ENCODE measurements around the gene AHDC1.

AHDC1 gene

GRCh38 chr1:27650171-27650538 lies 46.2 kb upstream of the AHDC1 start:
- Histone ChIP-seq H2AFZ (ENCODE audit: low read depth) (0 out of 2 replicates have a peak overlapping the region, but pooled peaks have one; percentile 18), H3K27ac (no peak overlapping the region), H3K36me3 (ENCODE audit: insufficient read depth) (no peaks in the 10 kb centered on the region), H3K4me3 (IDR thresholded peaks at IDR 0.05; ENCODE audit: insufficient read depth, low read depth, low read length) (no peak overlapping the region), H3K4me2 (no peak overlapping the region), H3K27me3 (ENCODE audit: insufficient read depth, low read depth) (no peaks in the 10 kb centered on the region), H4K20me1 (ENCODE audit: insufficient read depth) (no peaks in the 10 kb centered on the region), H3K9ac (no peak overlapping the region), H3K4me1 (ENCODE audit: low read depth, poor library complexity, severe bottlenecking) (peaks cover 13% of the 10 kb centered on the region), H3K79me2 (ENCODE audit: insufficient read depth, low read depth) (no peaks in the 10 kb centered on the region)
- TF ChIP-seq CTCF (conservative IDR thresholded peaks at IDR 0.05; ENCODE audit: low read depth, low read length), result no peak

- no peak overlapping the region for H3K4me2 ChIP-seq
- no peak overlapping the region for H2AFZ ChIP-seq (ENCODE audit: low read depth)
- H3K9ac ChIP-seq, result no peak overlapping the region
- H4K20me1 ChIP-seq (ENCODE audit: insufficient read depth), result no peaks in the 10 kb centered on the region
- TF ChIP-seq CTCF (conservative IDR thresholded peaks at IDR 0.05; ENCODE audit: low read depth, low read length), result no peak
- no peaks in the 10 kb centered on the region for H3K79me2 ChIP-seq (ENCODE audit: insufficient read depth, low read depth)
- H3K4me1 ChIP-seq (ENCODE audit: low read depth, poor library complexity, severe bottlenecking), result peaks cover 13% of the 10 kb centered on the region
- no peak overlapping the region for H3K4me3 ChIP-seq (IDR thresholded peaks at IDR 0.05; ENCODE audit: insufficient read depth, low read depth, low read length)
- no peaks in the 10 kb centered on the region for H3K27me3 ChIP-seq (ENCODE audit: insufficient read depth, low read depth)
- H3K27ac ChIP-seq, result no peak overlapping the region
- H3K36me3 ChIP-seq (ENCODE audit: insufficient read depth), result no peaks in the 10 kb centered on the region
Observed at GRCh38 chr1:27649306-27649635, 45.3 kb upstream of the AHDC1 start.

- Histone ChIP-seq H3K4me2 (no peak overlapping the region), H3K27ac (no peak overlapping the region), H3K4me3 (IDR thresholded peaks at IDR 0.05; ENCODE audit: insufficient read depth, low read depth, low read length) (no peak overlapping the region), H3K27me3 (ENCODE audit: insufficient read depth, low read depth) (no peaks in the 10 kb centered on the region), H4K20me1 (ENCODE audit: insufficient read depth) (no peaks in the 10 kb centered on the region), H3K79me2 (ENCODE audit: insufficient read depth, low read depth) (no peaks in the 10 kb centered on the region), H3K36me3 (ENCODE audit: insufficient read depth) (no peaks in the 10 kb centered on the region), H2AFZ (ENCODE audit: low read depth) (no peak overlapping the region), H3K4me1 (ENCODE audit: low read depth, poor library complexity, severe bottlenecking) (peaks cover 13% of the 10 kb centered on the region), H3K9ac (no peak overlapping the region)
- TF ChIP-seq CTCF (conservative IDR thresholded peaks at IDR 0.05; ENCODE audit: low read depth, low read length), result no peak
Observed at GRCh38 chr1:27648602-27649305, 44.8 kb upstream of the AHDC1 start.

GRCh38 chr1:27647328-27647727 lies 43.4 kb upstream of the AHDC1 start:
- Histone ChIP-seq H3K27me3 (ENCODE audit: insufficient read depth, low read depth) (no peaks in the 10 kb centered on the region), H3K79me2 (ENCODE audit: insufficient read depth, low read depth) (no peaks in the 10 kb centered on the region), H3K4me3 (IDR thresholded peaks at IDR 0.05; ENCODE audit: insufficient read depth, low read depth, low read length) (no peak overlapping the region), H3K9ac (no peak overlapping the region), H2AFZ (ENCODE audit: low read depth) (no peak overlapping the region), H3K4me2 (no peak overlapping the region), H3K27ac (no peak overlapping the region), H3K36me3 (ENCODE audit: insufficient read depth) (no peaks in the 10 kb centered on the region), H4K20me1 (ENCODE audit: insufficient read depth) (no peaks in the 10 kb centered on the region), H3K4me1 (ENCODE audit: low read depth, poor library complexity, severe bottlenecking) (peaks cover 13% of the 10 kb centered on the region)
- TF ChIP-seq CTCF (conservative IDR thresholded peaks at IDR 0.05; ENCODE audit: low read depth, low read length), result no peak

Data from KMS-11 (cell line).